Tibial nerve (tissue), 4 donors: ENCODE measurements around the gene TEN1.

Experiments
- CTCF ChIP-seq, 5 experiments: fragments of 200-600 bp in 3 of 5; fragments of 450-650 bp in 2 of 5; sonication (generic) in 3 of 5; IDR thresholded peaks; one replicate each; pipeline ENCODE4 v1.5.1; 2016 to 2019; ENCODE audit warnings: antibody characterized with exemption in 5 of 5, mild to moderate bottlenecking in 3 of 5, moderate library complexity in 2 of 5
- EP300 ChIP-seq, 2 donors: sonication (generic); formaldehyde crosslinking; IDR thresholded peaks; one replicate each; pipeline ENCODE4 v1.6.1; 2017; ENCODE audit warnings: antibody characterized with exemption in 2 of 2, mild to moderate bottlenecking in 1 of 2
- POLR2A ChIP-seq, 2 donors: fragments of 450-650 bp; IDR thresholded peaks; one replicate each; pipeline ENCODE4 v1.6.1; 2017; ENCODE audit warnings: antibody characterized with exemption in 2 of 2, mild to moderate bottlenecking in 2 of 2, moderate library complexity in 2 of 2

DNA sequence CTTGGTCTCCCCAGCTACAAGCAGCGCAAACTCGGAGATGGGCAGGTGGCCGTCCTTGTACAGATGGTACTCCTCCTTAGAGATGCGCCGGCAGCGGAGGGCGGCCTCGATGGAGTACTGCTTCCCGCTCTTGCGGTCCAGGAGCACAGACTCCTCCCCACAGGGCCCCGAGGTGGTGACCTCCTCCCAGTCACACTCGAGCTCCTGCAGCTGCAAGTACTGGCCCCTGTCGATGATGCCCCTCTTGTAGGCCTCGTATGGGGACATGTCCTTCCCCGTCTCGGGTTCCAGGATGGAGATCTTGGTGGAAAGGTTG, 28.8 kb downstream of the TEN1 start:
- no peak for TF ChIP-seq CTCF (IDR thresholded peaks at IDR 0.05)
- no peak for TF ChIP-seq POLR2A (IDR thresholded peaks at IDR 0.05)
- TF ChIP-seq EP300 (IDR thresholded peaks at IDR 0.05): no peak
